HTR-8/SVneo (cell line): ENCODE data around the gene CEP128.
A peak's percentile ranks its signal among the peaks of the same experiment; 100 is the strongest.

Experiments
- DNase-seq: peaks from one replicate; pipeline ENCODE4 v3.0.0; 2011; ENCODE audit warnings: low spot score, mixed read lengths; ENCODE audit not compliant: insufficient read length
- FAIRE-seq: peaks from 2 replicates; lab custom pipeline; 2011; peaks lifted over from hg19 to GRCh38; lab: Jason Lieb, UNC

Gene CEP128

DNA sequence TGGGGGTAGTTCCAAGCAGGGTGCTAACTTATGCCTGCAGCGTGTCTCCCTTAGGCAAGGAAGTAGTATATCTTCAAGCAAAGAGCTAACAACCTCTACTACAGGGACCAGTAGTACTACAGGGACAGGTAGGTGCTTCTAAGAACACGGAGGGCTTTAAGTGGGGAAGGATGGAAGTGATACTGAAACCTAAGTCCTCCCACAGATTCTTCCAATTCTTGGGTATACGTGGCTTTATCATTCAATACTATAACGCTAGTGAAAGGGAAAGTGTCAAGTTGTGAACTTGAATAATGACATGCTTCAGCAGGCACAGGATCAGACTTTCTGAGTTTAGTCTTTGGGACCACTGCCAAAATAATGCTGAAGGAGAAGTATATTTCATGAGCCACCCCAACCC, 241.7 kb downstream of the CEP128 start:
- no peak for FAIRE-seq
- no peak for DNase-seq

DNA sequence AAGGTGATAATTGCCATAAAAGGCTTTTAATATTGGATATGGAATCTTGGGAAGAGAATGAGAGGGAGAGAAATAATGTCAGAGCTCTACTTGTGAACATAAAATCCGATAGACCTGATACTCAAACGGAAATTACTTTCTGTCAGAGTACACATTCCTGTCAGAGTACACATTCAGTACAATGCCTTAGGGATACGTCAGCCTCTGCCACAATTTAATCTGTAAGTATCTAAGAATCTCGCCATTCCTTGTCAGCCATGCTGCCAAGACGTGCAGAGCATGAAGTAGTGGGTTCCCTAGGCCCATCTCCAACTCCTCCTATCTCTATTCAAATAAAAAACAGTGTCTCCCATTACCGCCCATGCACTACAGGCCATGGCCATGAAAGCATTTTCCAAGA, 242.6 kb downstream of the CEP128 start:
- no peak for DNase-seq
- no peak for FAIRE-seq

DNA sequence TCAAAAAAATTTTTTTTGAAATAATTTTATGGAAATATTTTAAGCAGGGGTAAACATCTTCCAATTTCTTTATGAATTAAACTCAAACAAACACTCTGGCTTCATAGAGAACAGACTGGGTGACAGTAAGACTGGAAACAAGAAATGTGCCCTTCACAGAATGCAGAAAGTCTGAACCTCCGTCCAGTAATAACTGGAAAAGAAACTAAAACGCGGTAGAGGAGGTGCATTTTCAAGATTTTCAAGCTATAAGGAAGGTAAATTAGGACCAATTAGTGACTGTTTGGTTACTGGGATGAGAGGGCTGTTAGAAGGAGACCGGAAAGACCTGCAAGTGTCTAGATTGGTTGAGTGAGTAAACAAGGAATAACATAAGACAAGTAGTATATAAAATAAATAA, 245.7 kb downstream of the CEP128 start:
- FAIRE-seq (no peak), DNase-seq (no peak)

DNA sequence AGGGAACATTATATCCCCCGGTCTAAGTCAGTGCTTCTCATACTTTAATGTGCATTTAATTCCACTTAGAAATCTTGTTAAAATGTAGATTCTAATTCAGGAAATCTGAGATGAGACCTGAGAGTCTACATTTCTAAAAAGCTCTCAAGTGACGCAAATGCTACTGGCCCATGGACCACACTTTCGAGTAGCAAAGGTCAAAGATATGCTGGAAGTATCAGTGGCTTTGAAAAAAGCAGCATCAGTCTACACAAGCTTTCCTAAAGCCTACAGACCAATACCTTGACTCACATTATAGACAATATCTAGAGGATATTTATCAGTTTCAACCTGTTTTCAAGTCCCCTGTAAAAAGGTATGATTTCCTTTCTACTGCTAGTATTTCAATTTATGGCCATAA, 248.6 kb downstream of the CEP128 start:
- DNase-seq (no peak), FAIRE-seq (no peak)

DNA sequence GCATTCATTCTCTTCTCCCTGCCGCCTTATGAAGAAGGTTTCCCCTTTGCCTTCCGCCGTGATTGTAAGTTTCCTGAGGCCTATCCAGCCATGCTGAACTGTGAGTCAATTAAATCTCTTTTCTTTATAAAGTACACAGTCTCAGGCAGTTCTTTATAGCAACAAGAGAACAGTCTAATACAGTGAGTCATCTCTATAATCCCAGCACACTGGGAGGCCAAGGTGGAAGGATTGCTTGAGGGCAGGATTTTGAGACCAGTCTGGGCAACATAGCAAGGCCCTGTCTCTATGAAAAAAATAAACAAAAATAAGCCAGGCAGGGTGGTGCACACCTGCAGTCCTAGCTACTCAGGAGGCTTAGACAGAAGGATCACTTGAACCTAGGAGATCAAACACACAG, 259.9 kb downstream of the CEP128 start:
- DNase-seq (no peak), FAIRE-seq (no peak)

- DNase-seq (no peak), FAIRE-seq (no peak)
Measured at GRCh38 chr14:80679273-80679672, 262.3 kb downstream of the CEP128 start.

- FAIRE-seq (no peak), DNase-seq (peak; percentile 5)
Measured at GRCh38 chr14:80678436-80678835, 263.1 kb downstream of the CEP128 start.

- no peak for DNase-seq
- FAIRE-seq: no peak
Measured at GRCh38 chr14:80669426-80669825, 272.1 kb downstream of the CEP128 start.

DNA sequence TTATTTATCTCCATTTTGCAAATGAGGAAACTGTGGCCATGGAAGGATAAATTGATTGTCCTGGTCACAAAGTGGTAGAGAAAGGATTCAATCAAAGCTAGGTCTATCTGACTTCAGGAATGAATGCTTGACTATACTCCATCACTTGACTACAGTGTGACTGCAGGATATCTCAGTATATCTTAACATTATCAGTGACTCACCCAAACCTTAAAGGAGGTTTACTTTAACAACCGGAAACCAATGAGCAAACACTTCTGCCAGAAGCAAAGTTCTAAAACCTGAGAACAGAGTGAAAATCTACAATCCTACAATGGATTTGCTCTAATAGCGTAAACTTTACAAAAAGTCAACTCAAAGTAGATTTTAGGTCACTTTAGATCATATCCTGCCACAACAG, 277.0 kb downstream of the CEP128 start:
- DNase-seq (peak; percentile 19), FAIRE-seq (no peak)

DNA sequence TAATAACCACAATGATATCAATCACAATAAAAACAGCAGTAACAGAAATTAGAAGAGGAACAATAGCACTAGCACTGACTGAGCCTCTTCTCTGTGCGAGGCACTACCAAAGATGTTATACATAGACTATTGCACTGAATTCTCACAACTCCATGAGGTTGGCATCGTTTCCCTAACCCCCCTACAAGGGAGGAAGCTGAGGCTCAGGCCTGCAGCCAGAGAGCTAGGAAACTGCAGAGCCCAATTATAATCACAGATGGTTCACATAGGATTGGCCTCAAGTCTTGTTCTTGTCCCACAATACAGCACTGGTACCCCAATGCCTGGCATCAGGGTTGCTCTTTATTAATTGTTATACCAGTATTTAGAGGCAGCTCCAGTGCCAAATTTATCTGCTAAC, 278.0 kb downstream of the CEP128 start:
- FAIRE-seq (no peak), DNase-seq (no peak)

- FAIRE-seq (no peak), DNase-seq (no peak)
Measured at GRCh38 chr14:80659783-80660182, 281.8 kb downstream of the CEP128 start.

DNA sequence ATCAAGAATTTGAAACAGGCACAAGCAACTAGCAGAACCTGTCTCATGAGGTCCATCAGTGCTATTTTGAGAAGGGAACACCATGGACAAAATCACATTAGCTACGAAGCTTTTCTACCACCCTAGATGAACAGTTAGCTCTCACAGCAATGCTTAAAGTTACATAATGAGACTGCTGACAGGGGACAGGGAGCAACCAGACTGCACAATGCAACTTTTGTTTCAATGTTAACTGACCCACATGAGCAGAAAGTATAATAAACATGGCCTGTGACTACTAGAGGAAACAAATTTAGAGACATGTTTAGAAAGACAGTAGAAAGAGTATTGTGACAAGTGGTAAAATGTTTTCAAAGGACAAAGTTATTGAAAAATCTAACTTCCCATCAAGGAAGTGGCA, 282.8 kb downstream of the CEP128 start:
- no peak for DNase-seq
- FAIRE-seq: no peak

DNA sequence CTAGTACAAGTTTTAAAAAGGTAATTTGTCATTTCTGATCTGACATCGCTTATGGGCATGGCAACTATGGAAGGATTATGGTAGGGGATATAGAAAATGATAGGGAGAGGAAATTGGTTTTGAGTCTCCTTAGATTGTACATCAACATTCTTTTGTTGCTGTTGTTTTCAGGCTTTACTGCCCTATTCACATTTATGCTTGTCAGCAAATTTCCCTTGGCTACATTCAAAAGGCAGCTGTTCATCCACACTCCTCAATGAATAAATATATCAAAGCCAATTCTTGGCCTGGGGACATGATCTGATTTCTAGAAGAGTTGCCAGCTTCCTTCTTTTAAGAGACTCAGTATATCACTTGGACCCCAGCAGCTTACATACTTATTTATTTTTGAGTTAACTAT, 283.4 kb downstream of the CEP128 start:
- no peak for DNase-seq
- FAIRE-seq: no peak

GRCh38 chr14:80653956-80654355, 287.6 kb downstream of the CEP128 start:
- FAIRE-seq (no peak), DNase-seq (no peak)

GRCh38 chr14:80645667-80646413, 295.7 kb downstream of the CEP128 start:
- FAIRE-seq (no peak), DNase-seq (no peak)

GRCh38 chr14:80644826-80645225, 296.7 kb downstream of the CEP128 start:
- no peak for FAIRE-seq
- DNase-seq: no peak

- peak; percentile 62 for DNase-seq
- peak; percentile 75 for FAIRE-seq
Measured at GRCh38 chr14:80638620-80639515, 302.7 kb downstream of the CEP128 start.

DNA sequence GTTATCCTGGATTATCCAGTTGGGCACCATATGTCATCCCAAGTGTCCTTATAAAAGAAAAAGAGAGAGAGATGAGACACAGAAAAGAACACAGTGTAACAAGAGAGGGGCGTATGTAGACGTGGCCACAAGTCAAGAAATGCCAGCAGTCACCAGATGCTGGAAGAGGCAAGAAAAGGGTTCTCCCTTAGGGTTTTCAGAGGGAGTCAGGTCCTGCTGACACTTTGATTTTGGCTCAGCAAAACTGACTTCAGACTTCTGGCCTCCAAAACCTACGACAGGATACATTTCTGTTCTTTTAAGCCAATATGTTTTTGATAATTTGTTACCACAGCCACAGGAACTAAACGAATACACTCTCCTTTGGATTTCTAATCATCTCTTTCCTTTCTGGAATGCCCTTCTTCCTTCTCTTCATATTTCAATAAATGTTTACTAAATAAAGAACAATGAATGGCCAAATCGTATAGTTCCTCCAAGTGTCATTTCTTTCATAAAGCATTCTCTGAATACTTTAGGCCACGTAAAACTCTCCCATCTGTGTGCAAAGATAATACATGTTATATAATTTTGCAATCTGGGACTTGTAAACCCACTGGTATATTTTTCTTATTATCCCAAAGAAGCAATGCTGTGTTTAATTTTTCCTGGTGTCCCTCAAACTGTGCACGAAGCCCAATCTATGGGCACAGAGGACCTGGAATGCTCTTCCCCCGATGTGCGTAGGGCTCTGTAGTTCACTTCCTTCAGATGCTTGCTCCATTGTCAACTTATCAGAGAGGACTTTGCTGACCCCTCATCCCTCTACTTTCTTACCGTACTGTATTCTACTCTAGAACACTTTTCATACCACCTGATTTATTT, 303.6 kb downstream of the CEP128 start:
- DNase-seq (no peak), FAIRE-seq (no peak)

- DNase-seq (no peak), FAIRE-seq (no peak)
Measured at GRCh38 chr14:80636071-80636470, 305.5 kb downstream of the CEP128 start.

DNA sequence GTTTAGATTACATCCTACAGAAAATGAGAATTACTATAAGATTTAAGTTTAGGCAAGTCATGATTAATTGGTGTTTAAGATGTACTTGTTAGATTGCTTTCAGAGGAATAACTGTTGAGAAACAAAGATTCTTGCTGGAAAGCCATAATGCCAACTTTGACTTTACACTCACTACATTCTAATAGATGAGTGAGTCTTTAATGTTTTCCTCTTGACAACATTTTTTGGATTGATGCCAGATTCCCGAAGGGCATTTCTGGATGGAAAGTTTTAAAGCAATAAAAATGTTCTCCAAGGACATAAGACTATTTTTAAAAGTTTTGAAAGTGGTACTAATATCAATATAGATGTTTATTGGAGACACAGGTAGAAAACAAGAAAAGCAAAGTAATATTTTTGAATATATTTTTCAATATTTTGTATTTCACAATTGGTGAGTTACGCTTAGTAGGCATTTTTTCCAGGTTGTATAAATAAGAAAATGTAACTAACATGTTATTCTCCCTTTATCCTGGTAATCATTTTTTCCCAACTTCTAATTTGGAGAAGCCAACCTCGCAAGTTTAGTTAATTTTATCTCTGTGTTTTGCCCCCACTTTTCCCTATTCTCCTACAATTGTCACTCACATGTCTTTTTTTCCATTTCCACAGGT, 307.3 kb downstream of the CEP128 start:
- FAIRE-seq (no peak), DNase-seq (peak; percentile 24)
